H1 (cell line): ENCODE results near the gene GPC3. TPM values are rescaled to one million over a fixed set of nuclear protein-coding genes. Genes with fewer than 3 reads are reported as not detected.

ENCODE experiments used
- CTCF ChIA-PET: fragments of 300-600 bp; sonication (Branson Sonifier 250); formaldehyde crosslinking; loops from one replicate; lab custom pipeline; 2021; ENCODE audit not compliant: partially characterized antibody; lab: Charles Lee
- POLR2A ChIA-PET: fragments of 300-600 bp; sonication (Branson Sonifier 250); formaldehyde crosslinking; loops from one replicate; lab custom pipeline; 2021; ENCODE audit warnings: inconsistent platforms; ENCODE audit not compliant: partially characterized antibody; lab: Charles Lee
- DNase-seq, 2 experiments: peaks; one replicate each; pipeline versions ENCODE4 v3.0.0 to v3.0.0-alpha.2; 2010 to 2022; ENCODE audit warnings: low spot score in 2 of 2, low read depth in 1 of 2, mixed read lengths in 1 of 2
- FAIRE-seq: peaks from 2 replicates; lab custom pipeline; 2011; peaks lifted over from hg19 to GRCh38; lab: Jason Lieb, UNC
- H2AFZ ChIP-seq: 2 replicates; pipeline ENCODE4 v1.8.1; 2012; ENCODE audit warnings: low read length, inconsistent platforms
- H2AK5ac ChIP-seq: 2 replicates; pipeline ENCODE4 v1.6.1; 2013; ENCODE audit warnings: low read depth, low read length
- H2BK120ac ChIP-seq: replicated peaks from 2 replicates; pipeline ENCODE3; 2013; ENCODE audit warnings: low read depth, low read length, inconsistent platforms
- H2BK12ac ChIP-seq: 2 replicates; pipeline ENCODE4 v1.6.1; 2013; ENCODE audit warnings: low read depth, low read length
- H2BK15ac ChIP-seq: 2 replicates; pipeline ENCODE4 v1.6.1; 2013; ENCODE audit warnings: low read length
- H2BK20ac ChIP-seq: 2 replicates; pipeline ENCODE4 v1.6.1; 2013; ENCODE audit warnings: low read length
- H2BK5ac ChIP-seq: 2 replicates; pipeline ENCODE4 v1.6.1; 2013; ENCODE audit warnings: low read depth, low read length
- H3K14ac ChIP-seq: 2 replicates; pipeline ENCODE4 v1.6.1; 2013; ENCODE audit warnings: inconsistent platforms; ENCODE audit not compliant: insufficient read length
- H3K18ac ChIP-seq: 2 replicates; pipeline ENCODE4 v1.6.1; 2013; ENCODE audit warnings: low read length; ENCODE audit errors: extremely low read depth
- H3K23ac ChIP-seq: 2 replicates; pipeline ENCODE4 v1.6.1; 2013; ENCODE audit warnings: inconsistent platforms; ENCODE audit not compliant: insufficient read length
- H3K23me2 ChIP-seq: 2 replicates; pipeline ENCODE4 v1.6.1; 2013; ENCODE audit warnings: low read depth, low read length
- H3K27ac ChIP-seq: 2 replicates; pipeline ENCODE4 v1.6.1; 2011; ENCODE audit warnings: low read depth, low read length, inconsistent platforms
- H3K27me3 ChIP-seq, 4 experiments: replicated peaks in 1 of 4; 1 replicate in 1 of 4; 2 replicates in 3 of 4; pipeline versions ENCODE4 v1.6.1 to v1.8.1; 2011 to 2013; ENCODE audit warnings: low read length in 3 of 4, mild to moderate bottlenecking in 3 of 4, inconsistent platforms in 2 of 4, mixed read lengths in 2 of 4, moderate library complexity in 1 of 4; ENCODE audit not compliant: control insufficient read depth in 3 of 4, insufficient read depth in 3 of 4; ENCODE audit errors: extremely low read depth in 1 of 4
- H3K36me3 ChIP-seq, 4 experiments: 2 replicates each; pipeline versions ENCODE4 v1.6.1 to v1.8.1; 2011 to 2013; ENCODE audit warnings: mild to moderate bottlenecking in 4 of 4, low read length in 3 of 4, moderate library complexity in 2 of 4, control low read depth in 1 of 4, inconsistent platforms in 1 of 4; ENCODE audit not compliant: insufficient read depth in 4 of 4, control insufficient read depth in 2 of 4
- H3K4ac ChIP-seq: replicated peaks from 2 replicates; pipeline ENCODE3; 2013; ENCODE audit warnings: low read length, low read depth, mixed read lengths, inconsistent platforms; ENCODE audit not compliant: insufficient read length
- H3K4me1 ChIP-seq, 4 experiments: replicated peaks in 1 of 4; 1 replicate in 1 of 4; 2 replicates in 3 of 4; pipeline versions ENCODE4 v1.6.1 to v1.8.1; 2011 to 2013; ENCODE audit warnings: low read length in 3 of 4, inconsistent platforms in 2 of 4, mixed read lengths in 1 of 4; ENCODE audit not compliant: insufficient read depth in 4 of 4, control insufficient read depth in 3 of 4
- H3K4me2 ChIP-seq, 2 experiments: 2 replicates each; pipeline versions ENCODE4 v1.6.1 to v1.8.1; 2011 to 2013; ENCODE audit warnings: low read depth in 2 of 2, low read length in 2 of 2, control low read depth in 1 of 2, inconsistent platforms in 1 of 2, mild to moderate bottlenecking in 1 of 2; ENCODE audit not compliant: insufficient read depth in 1 of 2
- H3K4me3 ChIP-seq, 4 experiments: fragments of 200-600, 300-600 bp in 1 of 4; sonication (generic), shearing (Covaris generic), sonication (Bioruptor Twin) in 1 of 4; 2 replicates each; pipeline versions ENCODE4 v1.5.1 to v1.8.1; 2011 to 2016; ENCODE audit warnings: low read length in 4 of 4, low read depth in 3 of 4, control low read depth in 2 of 4, inconsistent platforms in 2 of 4, mild to moderate bottlenecking in 2 of 4, mixed read lengths in 1 of 4, moderate library complexity in 1 of 4; ENCODE audit not compliant: insufficient read depth in 2 of 4; ENCODE audit errors: extremely low read depth in 1 of 4
- H3K56ac ChIP-seq: replicated peaks from 2 replicates; pipeline ENCODE3; 2013; ENCODE audit warnings: low read depth, mild to moderate bottlenecking, mixed read lengths, low read length, inconsistent platforms; ENCODE audit not compliant: insufficient read length
- H3K79me1 ChIP-seq: 2 replicates; pipeline ENCODE4 v1.6.1; 2013; ENCODE audit warnings: low read depth, low read length, control low read depth
- H3K79me2 ChIP-seq, 2 experiments: 2 replicates each; pipeline versions ENCODE4 v1.6.1 to v1.8.1; 2012 to 2013; ENCODE audit warnings: low read length in 2 of 2, mild to moderate bottlenecking in 2 of 2, inconsistent platforms in 1 of 2; ENCODE audit not compliant: insufficient read depth in 2 of 2, control insufficient read depth in 1 of 2
- H3K9ac ChIP-seq, 4 experiments: replicated peaks in 1 of 4; 1 replicate in 1 of 4; 2 replicates in 3 of 4; pipeline versions ENCODE4 v1.6.1 to v1.8.1; 2011 to 2013; ENCODE audit warnings: low read depth in 3 of 4, low read length in 3 of 4, control low read depth in 2 of 4, mild to moderate bottlenecking in 2 of 4, moderate library complexity in 2 of 4, inconsistent platforms in 1 of 4; ENCODE audit errors: extremely low read depth in 1 of 4
- H3K9me3 ChIP-seq, 2 experiments: 2 replicates each; pipeline versions ENCODE4 v1.6.1 to v1.8.1; 2012 to 2013; ENCODE audit warnings: mild to moderate bottlenecking in 2 of 2, moderate library complexity in 2 of 2, control low read depth in 1 of 2, inconsistent platforms in 1 of 2, low read depth in 1 of 2, low read length in 1 of 2, mixed read lengths in 1 of 2; ENCODE audit not compliant: insufficient read depth in 2 of 2
- H4K20me1 ChIP-seq, 2 experiments: replicated peaks in 1 of 2; 2 replicates each; pipeline versions ENCODE3 to v1.8.1; 2011 to 2013; ENCODE audit warnings: inconsistent platforms in 2 of 2, low read length in 2 of 2, mild to moderate bottlenecking in 1 of 2; ENCODE audit not compliant: insufficient read depth in 2 of 2, control insufficient read depth in 1 of 2
- H4K5ac ChIP-seq: 2 replicates; pipeline ENCODE4 v1.6.1; 2013; ENCODE audit warnings: low read length, low read depth, mixed read lengths, inconsistent platforms; ENCODE audit not compliant: insufficient read length
- H4K8ac ChIP-seq: 2 replicates; pipeline ENCODE4 v1.8.0; 2013; ENCODE audit warnings: mild to moderate bottlenecking, moderate library complexity, low read length, inconsistent platforms; ENCODE audit not compliant: insufficient read depth; ENCODE audit errors: extremely low read depth
- H4K91ac ChIP-seq: replicated peaks from 2 replicates; pipeline ENCODE3; 2013; ENCODE audit warnings: low read length, mixed read lengths, inconsistent platforms; ENCODE audit not compliant: insufficient read length
- NRF1 ChIP-seq: IDR thresholded peaks from 2 replicates; pipeline ENCODE4 v1.6.1; 2011; ENCODE audit warnings: mild to moderate bottlenecking, low read depth, low read length, improper control_type of control experiment
- RBBP5 ChIP-seq: IDR thresholded peaks from 2 replicates; pipeline ENCODE4 v1.7.1; 2012; ENCODE audit warnings: low read depth, mild to moderate bottlenecking, inconsistent platforms, low read length, moderate library complexity, borderline replicate concordance
- SAP30 ChIP-seq: fragments of 300-600 bp; sonication (generic); IDR thresholded peaks from 2 replicates; pipeline ENCODE4 v1.7.1; 2012; ENCODE audit warnings: low read length, moderate library complexity, mild to moderate bottlenecking, inconsistent platforms; ENCODE audit not compliant: insufficient read depth, insufficient replicate concordance
- TAF7 ChIP-seq: optimal IDR thresholded peaks from 2 replicates; pipeline ENCODE3; 2011; ENCODE audit warnings: low read depth, mild to moderate bottlenecking, inconsistent platforms, low read length, moderate library complexity, borderline replicate concordance
- TBP ChIP-seq: IDR thresholded peaks from 2 replicates; pipeline ENCODE4 v1.6.1; 2011; ENCODE audit warnings: low read depth, low read length, improper control_type of control experiment
- WGBS, 2 experiments: shearing (Covaris generic) in 1 of 2; methylation state at CpG; one replicate each; pipeline versions ENCODE4 v1.1.6 to v1.1.7; 2013 to 2015; ENCODE audit warnings: low lambda C conversion rate in 2 of 2, mixed read lengths in 2 of 2, inconsistent platforms in 1 of 2, low coverage in 1 of 2, missing lambda C conversion rate in 1 of 2; ENCODE audit not compliant: insufficient replicate concordance in 2 of 2, insufficient coverage in 1 of 2, insufficient read length in 1 of 2; ENCODE audit errors: extremely low coverage in 1 of 2, missing lambda C conversion rate in 1 of 2; 5-methylcytosine and 5-hydroxymethylcytosine counted together
- polyA plus RNA-seq, 7 experiments: library from polyadenylated mRNA; depleted of rRNA in 3 of 7; stranded (reverse) in 5 of 7; unstranded in 2 of 7; fragments of >200 nt in 5 of 7; fragments of 200-250 nt in 2 of 7; gene quantifications; 1 replicate in 5 of 7; 2 replicates in 1 of 7; 4 replicates in 1 of 7; pipeline versions ENCODE4 v1.2.1 to v1.2.3, GENCODE V29; 2011 to 2013; ENCODE audit warnings: missing spikeins in 2 of 7, mixed read lengths in 2 of 7
- total RNA-seq: library from RNA; stranded (reverse); fragmentation: NEBNext Ultra II Directional; extraction: Animal tissue kit (Norgen Biotek cat#: 25700); gene quantifications from 2 replicates; pipeline ENCODE4 v1.2.1, GENCODE V29; 2021

Gene GPC3
- total and polyA plus RNA-seq, 2 of the 8 experiments (the other 6 are each of a cell fraction or from before 2014, with no cell fraction given), result 64.8 to 71.9 TPM

- peak overlapping the region in 1 of 4 experiments; percentile 35; a peak in 1 of 8 replicates for H3K4me3 ChIP-seq
- no peak overlapping the region for H3K9ac ChIP-seq
- DNase-seq (no peak), FAIRE-seq (no peak)
- no peaks in the 10 kb centered on the region for H4K20me1 ChIP-seq
- no peak overlapping the region for H2BK20ac ChIP-seq
- no peak overlapping the region for H4K8ac ChIP-seq
- H3K23ac ChIP-seq, result no peak overlapping the region
- ChIA-PET POLR2A (interaction anchor here (0.8 to 1.0 kb wide), 3 partner anchors 22 to 140 kb away, joined by 3 to 4 read pairs (median 3); partner anchors contain the start of gene GPC4), CTCF (no interaction called here)
- peaks cover 0 to 9% (median under 1%) of the 10 kb centered on the region in 4 experiments; a peak in 2 of 7 replicates for H3K4me1 ChIP-seq
- H2BK15ac ChIP-seq, result no peak overlapping the region
- H2AK5ac ChIP-seq, result no peak overlapping the region
- H2AFZ ChIP-seq, result no peak overlapping the region
- 14% methylated on average over 1 of the region's 2 CpGs; no CpG with 5 or more reads in 1 of the 2 experiments for WGBS, 2 experiments
- H3K27ac ChIP-seq, result no peak overlapping the region; the same call in 1 of the 2 replicates
- no peaks in the 10 kb centered on the region for H3K79me2 ChIP-seq
- H4K91ac ChIP-seq, result no peak overlapping the region
- no peaks in the 10 kb centered on the region for H3K9me3 ChIP-seq
- H3K27me3 ChIP-seq, result no peaks in the 10 kb centered on the region
- H2BK5ac ChIP-seq, result peak overlapping the region; percentile 93; the same call in 1 of the 2 replicates
- H3K23me2 ChIP-seq, result no peaks in the 10 kb centered on the region
- no peak overlapping the region for H2BK120ac ChIP-seq
- H3K4me2 ChIP-seq, result peak overlapping the region in 1 of 2 experiments; percentile 46; a peak in 3 of 4 replicates
- H3K18ac ChIP-seq, result no peak overlapping the region
- H3K14ac ChIP-seq, result no peak overlapping the region
- H3K56ac ChIP-seq, result no peak overlapping the region
- H3K79me1 ChIP-seq, result no peaks in the 10 kb centered on the region
- no peak overlapping the region for H3K4ac ChIP-seq
- H4K5ac ChIP-seq, result peak overlapping the region; percentile 90
- H2BK12ac ChIP-seq, result no peak overlapping the region
- H3K36me3 ChIP-seq, result no peaks in the 10 kb centered on the region; a peak in 2 of 8 replicates
- TF ChIP-seq TAF7 (no peak), SAP30 (no peak), NRF1 (no peak), TBP (no peak), RBBP5 (no peak)
Observed at GRCh38 chrX:133555782-133556458, 429.5 kb downstream of the GPC3 start.
